OCI-LY1 (cell line): ENCODE measurements around the gene DDA1.

Source experiments
- H2AFZ ChIP-seq: fragments of 200-600 bp; sonication (generic), shearing (Covaris generic); 2 replicates; pipeline ENCODE4 v1.6.0; 2014; ENCODE audit warnings: antibody characterized with exemption, mild to moderate bottlenecking, low read length
- H3F3A ChIP-seq: fragments of 200-600 bp; sonication (generic), shearing (Covaris generic); 2 replicates; pipeline ENCODE4 v1.6.0; 2014; ENCODE audit warnings: mild to moderate bottlenecking, antibody characterized with exemption, low read length, moderate library complexity; ENCODE audit not compliant: insufficient read depth
- H3K27ac ChIP-seq: fragments of 200-600 bp; sonication (generic); 2 replicates; pipeline ENCODE4 v1.5.1; 2014; ENCODE audit warnings: low read length, mixed run types, mild to moderate bottlenecking, low read depth; ENCODE audit not compliant: poor library complexity, severe bottlenecking
- H3K27me3 ChIP-seq: fragments of 200-600 bp; sonication (generic); 2 replicates; pipeline ENCODE4 v1.6.0; 2014; ENCODE audit warnings: antibody characterized with exemption, mild to moderate bottlenecking, low read length, moderate library complexity; ENCODE audit not compliant: insufficient read depth
- H3K36me3 ChIP-seq: fragments of 200-600 bp; sonication (generic); 2 replicates; pipeline ENCODE4 v1.6.1; 2014; ENCODE audit warnings: mild to moderate bottlenecking, antibody characterized with exemption, low read length, moderate library complexity, mixed read lengths; ENCODE audit not compliant: insufficient read depth
- H3K4me1 ChIP-seq: fragments of 200-600 bp; sonication (generic); 2 replicates; pipeline ENCODE4 v1.5.1; 2014; ENCODE audit warnings: mild to moderate bottlenecking, low read length, moderate library complexity; ENCODE audit not compliant: insufficient read depth, severe bottlenecking
- H3K4me2 ChIP-seq: fragments of 200-600 bp; sonication (generic), shearing (Covaris generic); 2 replicates; pipeline ENCODE4 v1.6.1; 2014; ENCODE audit warnings: low read length
- H3K4me3 ChIP-seq: fragments of 200-600 bp; sonication (generic); 2 replicates; pipeline ENCODE4 v1.5.1; 2014; ENCODE audit warnings: low read length, low read depth, mild to moderate bottlenecking, mixed read lengths; ENCODE audit not compliant: poor library complexity, severe bottlenecking
- H3K79me2 ChIP-seq: fragments of 200-600 bp; shearing (Covaris generic); 2 replicates; pipeline ENCODE4 v1.6.1; 2016; ENCODE audit warnings: mixed run types, low read length, mixed read lengths; ENCODE audit not compliant: insufficient read depth
- H3K9ac ChIP-seq: fragments of 200-600 bp; sonication (generic), shearing (Covaris generic); 2 replicates; pipeline ENCODE4 v1.6.1; 2014; ENCODE audit warnings: mild to moderate bottlenecking, low read length, mixed read lengths
- H3K9me2 ChIP-seq: fragments of 200-600 bp; sonication (generic), shearing (Covaris generic); 2 replicates; pipeline ENCODE4 v1.6.1; 2014; ENCODE audit warnings: low read depth, mild to moderate bottlenecking, low read length, mixed read lengths
- H3K9me3 ChIP-seq: fragments of 200-600 bp; shearing (Covaris generic); 2 replicates; pipeline ENCODE4 v1.6.1; 2014; ENCODE audit warnings: low read length, mixed read lengths
- H4K20me1 ChIP-seq: fragments of 200-600 bp; sonication (generic), shearing (Covaris generic); 2 replicates; pipeline ENCODE4 v1.6.0; 2016; ENCODE audit warnings: mild to moderate bottlenecking, low read length; ENCODE audit not compliant: insufficient read depth
- EZH2 ChIP-seq: fragments of 200-600 bp; sonication (generic), shearing (Covaris generic); IDR thresholded peaks from 2 replicates; pipeline ENCODE4 v1.8.0; 2017; ENCODE audit warnings: borderline replicate concordance, mixed run types, mild to moderate bottlenecking, antibody characterized with exemption, low read length, moderate library complexity, mixed read lengths
- TF ChIP-seq, protein P1 (sequence below): fragments of 200-600 bp; sonication (generic), shearing (Covaris generic); IDR thresholded peaks from 2 replicates; pipeline ENCODE4 v1.5.1; 2017; ENCODE audit warnings: mild to moderate bottlenecking, antibody characterized with exemption, low read length, moderate library complexity, mixed read lengths

DDA1 gene

DNA sequence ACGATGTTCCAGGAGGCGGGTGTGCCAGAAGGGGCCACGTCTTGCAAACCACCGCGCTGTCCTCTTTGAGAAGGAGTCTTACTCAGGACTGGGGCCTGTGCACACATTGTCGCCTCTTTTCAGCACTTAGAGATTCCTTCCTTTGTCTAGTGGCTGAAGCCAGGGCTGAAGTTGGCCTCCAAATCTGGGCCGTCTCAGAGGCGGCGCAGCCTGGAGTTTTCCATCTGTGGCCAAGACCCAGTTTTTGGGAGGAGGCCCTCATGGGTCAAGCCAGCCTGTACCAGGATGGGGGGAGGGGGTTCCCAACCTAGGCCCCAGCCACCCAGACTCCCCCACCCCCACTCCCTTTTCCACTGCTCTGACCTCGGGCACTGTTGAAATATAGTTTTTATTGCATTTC lies 13.5 kb downstream of the DDA1 start:
- TF ChIP-seq EZH2, result no peak
- TF ChIP-seq, protein P1, sequence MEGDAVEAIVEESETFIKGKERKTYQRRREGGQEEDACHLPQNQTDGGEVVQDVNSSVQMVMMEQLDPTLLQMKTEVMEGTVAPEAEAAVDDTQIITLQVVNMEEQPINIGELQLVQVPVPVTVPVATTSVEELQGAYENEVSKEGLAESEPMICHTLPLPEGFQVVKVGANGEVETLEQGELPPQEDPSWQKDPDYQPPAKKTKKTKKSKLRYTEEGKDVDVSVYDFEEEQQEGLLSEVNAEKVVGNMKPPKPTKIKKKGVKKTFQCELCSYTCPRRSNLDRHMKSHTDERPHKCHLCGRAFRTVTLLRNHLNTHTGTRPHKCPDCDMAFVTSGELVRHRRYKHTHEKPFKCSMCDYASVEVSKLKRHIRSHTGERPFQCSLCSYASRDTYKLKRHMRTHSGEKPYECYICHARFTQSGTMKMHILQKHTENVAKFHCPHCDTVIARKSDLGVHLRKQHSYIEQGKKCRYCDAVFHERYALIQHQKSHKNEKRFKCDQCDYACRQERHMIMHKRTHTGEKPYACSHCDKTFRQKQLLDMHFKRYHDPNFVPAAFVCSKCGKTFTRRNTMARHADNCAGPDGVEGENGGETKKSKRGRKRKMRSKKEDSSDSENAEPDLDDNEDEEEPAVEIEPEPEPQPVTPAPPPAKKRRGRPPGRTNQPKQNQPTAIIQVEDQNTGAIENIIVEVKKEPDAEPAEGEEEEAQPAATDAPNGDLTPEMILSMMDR, result no peak
- no peaks in the 10 kb centered on the region for H4K20me1 ChIP-seq
- peaks cover 3% of the 10 kb centered on the region; the same call in 1 of the 2 replicates for H3F3A ChIP-seq
- H3K79me2 ChIP-seq, result no peaks in the 10 kb centered on the region
- no peaks in the 10 kb centered on the region for H3K9me2 ChIP-seq
- H3K4me2 ChIP-seq, result no peak overlapping the region
- no peak overlapping the region for H3K9ac ChIP-seq
- peaks cover under 1% of the 10 kb centered on the region for H3K4me1 ChIP-seq
- peaks cover 41% of the 10 kb centered on the region for H3K36me3 ChIP-seq
- no peak overlapping the region for H2AFZ ChIP-seq
- no peaks in the 10 kb centered on the region for H3K27me3 ChIP-seq
- no peak overlapping the region for H3K4me3 ChIP-seq
- no peaks in the 10 kb centered on the region for H3K9me3 ChIP-seq
- no peak overlapping the region for H3K27ac ChIP-seq

DNA sequence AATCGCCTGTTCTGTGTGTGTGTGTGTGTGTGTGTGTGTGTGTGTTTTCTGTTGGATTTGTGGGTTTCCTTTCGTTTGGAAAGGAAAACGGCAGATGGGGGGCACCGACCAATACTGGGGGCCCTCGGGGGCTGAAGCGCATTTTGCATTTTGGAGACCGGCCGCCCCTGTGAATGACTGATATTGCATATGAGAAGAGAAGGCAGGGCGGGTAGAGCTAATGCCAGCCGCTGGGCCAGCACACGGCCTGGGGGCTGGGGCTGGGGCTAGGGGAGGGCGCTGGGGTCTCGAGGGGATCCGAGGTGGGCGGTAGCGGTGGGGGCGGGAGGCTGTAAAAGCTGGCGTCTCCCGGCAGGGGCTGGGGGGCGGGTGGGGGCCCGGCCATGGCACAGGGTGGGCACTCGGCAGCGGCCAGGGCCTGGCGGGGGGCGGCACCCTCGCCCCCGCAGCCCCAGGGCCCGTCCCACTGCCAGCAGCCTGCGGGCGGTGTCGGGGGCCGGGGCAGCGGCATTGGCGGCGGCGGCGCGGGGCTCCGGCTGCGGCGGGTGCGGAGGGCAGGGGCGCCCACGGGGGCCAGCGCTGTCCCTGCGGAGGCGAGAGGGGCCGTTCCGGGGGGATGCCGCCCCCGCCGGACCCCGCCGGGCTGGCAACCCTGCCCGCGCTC lies 14.1 kb downstream of the DDA1 start:
- Histone ChIP-seq H4K20me1 (no peaks in the 10 kb centered on the region), H3F3A (peaks cover 3% of the 10 kb centered on the region; the same call in 1 of the 2 replicates), H2AFZ (no peak overlapping the region), H3K27me3 (no peaks in the 10 kb centered on the region), H3K79me2 (no peaks in the 10 kb centered on the region), H3K4me2 (no peak overlapping the region), H3K9me2 (no peaks in the 10 kb centered on the region), H3K9me3 (no peaks in the 10 kb centered on the region), H3K27ac (no peak overlapping the region), H3K9ac (no peak overlapping the region), H3K36me3 (peaks cover 41% of the 10 kb centered on the region), H3K4me1 (peaks cover 6% of the 10 kb centered on the region), H3K4me3 (no peak overlapping the region)
- TF ChIP-seq, protein P1, result no peak
- TF ChIP-seq EZH2, result no peak

DNA sequence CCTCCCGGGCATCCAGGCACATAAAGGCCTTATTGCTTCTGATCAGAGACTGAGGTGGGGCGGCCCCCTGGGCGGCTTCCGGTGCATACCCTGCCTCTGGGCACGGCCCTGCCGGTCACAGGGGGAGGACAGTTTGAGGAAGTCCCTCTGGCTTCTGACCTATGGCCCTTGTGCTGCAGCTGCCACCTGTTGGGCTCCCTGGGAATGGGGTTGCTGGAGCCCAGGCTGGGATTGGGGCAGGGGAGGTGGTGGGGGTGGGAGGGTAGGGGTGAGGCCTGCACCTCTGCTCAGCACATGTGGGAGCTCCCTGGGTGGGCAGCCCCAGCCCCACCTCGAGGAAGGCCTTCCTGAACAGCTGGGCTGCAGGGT lies 14.6 kb downstream of the DDA1 start:
- H2AFZ ChIP-seq, result no peak overlapping the region
- no peak for TF ChIP-seq EZH2
- TF ChIP-seq, protein P1, result no peak
- no peaks in the 10 kb centered on the region for H3K79me2 ChIP-seq
- H3K9me2 ChIP-seq, result no peaks in the 10 kb centered on the region
- no peak overlapping the region for H3K4me3 ChIP-seq
- no peaks in the 10 kb centered on the region; the same call in 1 of the 2 replicates for H3K27me3 ChIP-seq
- H3K9ac ChIP-seq, result no peak overlapping the region
- H3K27ac ChIP-seq, result no peak overlapping the region
- H3F3A ChIP-seq, result peaks cover 3% of the 10 kb centered on the region; the same call in 1 of the 2 replicates
- no peak overlapping the region for H3K4me2 ChIP-seq
- H3K36me3 ChIP-seq, result peaks cover 40% of the 10 kb centered on the region
- no peaks in the 10 kb centered on the region for H4K20me1 ChIP-seq
- peaks cover 6% of the 10 kb centered on the region for H3K4me1 ChIP-seq
- H3K9me3 ChIP-seq, result no peaks in the 10 kb centered on the region
